Measurements from ENCODE around the gene GLI2.

Gene GLI2

DNA sequence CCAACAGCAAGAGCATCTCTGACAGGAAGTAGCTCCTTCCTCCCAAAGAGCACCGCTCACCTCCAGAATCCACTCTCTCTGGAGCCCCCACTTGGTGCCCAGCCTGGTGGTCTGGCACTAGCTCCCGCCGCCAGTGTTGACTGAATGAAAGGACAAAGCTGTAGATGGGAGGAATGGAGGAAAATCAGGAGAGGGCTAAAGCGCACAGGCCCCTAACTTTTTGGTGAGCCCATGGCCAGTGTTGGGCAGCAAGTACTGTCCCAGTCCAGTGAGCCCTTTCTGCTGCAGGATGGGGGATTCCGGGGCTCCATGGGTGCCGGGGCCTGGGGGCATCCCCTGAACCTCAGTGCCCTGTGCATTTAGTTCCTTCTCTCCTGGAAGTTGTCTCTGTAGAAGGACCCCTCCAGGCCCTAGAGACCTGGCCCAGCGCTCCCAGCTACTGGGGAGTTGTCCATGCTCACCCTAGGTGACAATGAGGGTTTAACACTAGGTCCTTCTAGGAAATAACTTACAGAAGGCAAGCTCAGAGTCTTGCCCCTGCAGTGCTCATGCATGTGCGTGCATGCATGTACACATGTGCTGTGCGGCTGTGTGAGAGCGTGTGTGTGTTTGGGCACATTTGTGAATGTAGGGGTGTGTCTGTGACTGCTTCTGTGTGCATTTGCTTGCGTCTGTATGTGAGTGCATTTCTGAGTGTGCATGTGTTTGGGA, 33.6 kb downstream of the GLI2 start:
- in situ Hi-C loops (cut with MboI; ENCODE audit: low sequenced_read_pairs) = no loop called here

DNA sequence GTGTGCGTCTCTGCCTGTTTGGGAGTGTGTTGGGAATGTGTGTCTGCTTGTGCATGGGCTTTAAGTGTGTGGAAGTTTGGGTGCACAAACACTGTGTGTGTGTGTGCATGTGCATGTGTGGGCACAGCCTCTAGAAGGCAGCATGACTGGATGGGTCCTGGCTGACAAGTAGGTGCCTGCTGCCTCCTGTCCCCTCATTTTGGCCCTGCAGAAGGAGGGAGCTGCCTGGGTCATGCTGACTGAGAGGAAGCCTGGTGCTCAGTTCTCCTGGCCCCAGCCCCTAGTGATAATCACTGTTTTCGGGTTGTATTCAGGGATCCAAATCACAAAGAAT, 34.1 kb downstream of the GLI2 start:
- in situ Hi-C loops (cut with MboI; ENCODE audit: low sequenced_read_pairs) = no loop called here

DNA sequence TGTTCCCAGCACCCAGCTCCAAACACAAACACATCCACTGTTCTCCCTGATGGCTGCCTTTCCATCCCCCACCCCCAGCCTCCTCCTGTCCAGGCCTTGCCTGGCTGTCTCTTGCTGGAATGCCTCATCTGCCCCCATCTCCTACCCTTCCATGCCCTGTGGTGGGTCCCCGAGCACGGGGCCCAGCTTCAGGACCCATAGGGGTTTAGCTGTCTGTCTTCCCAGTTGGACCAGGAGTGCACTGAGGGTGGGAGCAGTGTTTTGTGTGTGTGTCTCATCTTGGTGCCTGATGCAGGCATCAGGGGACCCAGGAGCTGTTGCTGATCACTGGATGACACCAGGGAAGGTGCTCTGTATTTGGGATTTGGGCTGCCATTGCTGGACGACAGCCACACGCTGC, 34.5 kb downstream of the GLI2 start:
- in situ Hi-C loops (cut with MboI; ENCODE audit: low sequenced_read_pairs) = no loop called here

DNA sequence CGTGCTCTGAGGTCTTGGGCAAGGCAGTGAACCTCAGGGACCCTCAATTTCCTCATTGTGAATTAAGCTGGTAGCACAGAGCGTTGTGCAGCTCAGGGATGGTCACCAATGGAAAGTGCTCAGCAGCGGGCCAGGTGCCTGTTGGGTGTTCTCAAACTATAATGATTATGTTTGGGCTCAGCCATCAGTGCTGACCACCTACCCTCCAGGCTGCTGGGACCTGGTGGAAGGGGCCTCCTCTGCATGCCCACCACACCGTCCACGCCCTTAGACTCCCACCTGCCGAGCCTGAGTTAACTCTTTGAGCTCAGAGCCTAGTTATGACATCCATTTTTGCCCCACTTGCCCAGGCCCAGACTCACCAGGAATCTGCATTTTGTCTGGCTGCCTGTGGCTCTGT, 35.0 kb downstream of the GLI2 start:
- in situ Hi-C loops (cut with MboI; ENCODE audit: low sequenced_read_pairs) = no loop called here

DNA sequence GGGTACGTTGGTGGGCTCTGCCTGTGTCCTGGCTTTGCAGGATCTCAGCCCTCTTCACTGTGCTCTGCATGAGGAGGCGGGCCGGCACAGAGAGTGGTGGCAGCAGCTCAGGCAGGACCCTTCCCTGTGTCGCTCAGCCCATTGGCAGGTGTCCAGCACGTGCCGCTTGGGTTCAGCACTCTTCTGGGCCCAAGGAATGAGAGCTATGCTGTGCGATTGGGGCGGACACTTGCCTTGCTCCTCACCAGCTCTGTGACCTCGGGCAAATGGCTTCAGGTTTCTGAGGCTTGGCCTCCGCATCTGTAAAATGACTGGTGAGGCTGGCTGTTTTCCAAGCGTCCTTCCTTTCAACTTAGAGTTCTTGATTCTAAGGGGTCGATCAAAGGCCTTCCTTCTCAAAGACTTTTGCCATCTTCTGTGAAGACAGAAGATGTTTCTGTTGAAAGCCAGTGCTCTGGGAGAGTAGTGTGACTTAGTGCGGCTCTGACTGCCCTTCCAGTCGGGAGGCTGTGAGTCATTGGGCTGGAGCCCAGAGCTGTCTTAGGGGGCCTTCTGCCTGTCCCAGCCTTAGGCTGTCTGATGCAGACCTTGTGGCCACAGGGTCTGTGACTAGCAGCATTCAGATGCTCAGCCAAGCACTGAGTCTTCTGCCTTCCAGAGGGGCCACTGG, 35.6 kb downstream of the GLI2 start:
- in situ Hi-C loops (cut with MboI; ENCODE audit: low sequenced_read_pairs) = no loop called here

DNA sequence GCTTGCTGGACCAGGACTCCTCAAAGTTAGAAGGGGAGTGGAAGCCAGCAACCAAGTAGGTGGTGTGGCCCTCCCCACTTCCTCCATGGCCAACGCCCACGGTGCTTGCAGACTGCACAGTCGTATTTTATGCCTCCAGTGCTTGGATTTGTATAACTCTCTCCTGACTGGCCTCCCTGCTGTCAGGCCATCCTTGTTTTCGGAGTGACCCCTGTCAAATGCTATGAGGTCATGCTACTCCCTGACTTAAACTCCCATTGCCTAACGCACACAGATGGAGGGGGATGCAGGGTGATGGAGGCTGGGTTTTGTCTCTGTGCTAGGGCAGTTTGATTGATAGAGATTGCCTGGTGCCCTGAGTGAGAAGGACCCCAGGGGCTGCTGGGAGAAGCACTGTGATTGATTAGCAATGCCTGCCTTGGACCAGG, 36.1 kb downstream of the GLI2 start:
- in situ Hi-C loops (cut with MboI; ENCODE audit: low sequenced_read_pairs) = no loop called here

DNA sequence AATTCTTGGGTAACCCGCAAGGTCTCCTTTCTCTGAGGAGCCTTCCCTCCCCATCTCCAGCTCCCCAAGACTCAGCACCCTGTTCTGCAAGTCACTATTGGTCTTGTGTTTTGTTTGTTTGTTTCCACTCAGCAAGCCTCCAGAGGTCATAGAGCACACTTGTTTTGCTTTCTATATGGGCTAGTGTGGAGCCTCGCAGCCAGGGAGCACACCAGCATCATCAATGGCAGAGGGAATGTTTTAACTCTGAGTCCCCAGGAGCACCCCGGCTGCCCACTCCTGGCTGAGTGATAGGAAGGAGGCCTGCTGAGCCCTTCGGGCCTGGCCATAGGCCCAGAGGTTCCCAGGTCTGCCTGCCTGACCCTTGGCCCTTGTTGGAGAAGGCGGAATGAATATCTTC, 36.6 kb downstream of the GLI2 start:
- in situ Hi-C loops (cut with MboI; ENCODE audit: low sequenced_read_pairs) = no loop called here

DNA sequence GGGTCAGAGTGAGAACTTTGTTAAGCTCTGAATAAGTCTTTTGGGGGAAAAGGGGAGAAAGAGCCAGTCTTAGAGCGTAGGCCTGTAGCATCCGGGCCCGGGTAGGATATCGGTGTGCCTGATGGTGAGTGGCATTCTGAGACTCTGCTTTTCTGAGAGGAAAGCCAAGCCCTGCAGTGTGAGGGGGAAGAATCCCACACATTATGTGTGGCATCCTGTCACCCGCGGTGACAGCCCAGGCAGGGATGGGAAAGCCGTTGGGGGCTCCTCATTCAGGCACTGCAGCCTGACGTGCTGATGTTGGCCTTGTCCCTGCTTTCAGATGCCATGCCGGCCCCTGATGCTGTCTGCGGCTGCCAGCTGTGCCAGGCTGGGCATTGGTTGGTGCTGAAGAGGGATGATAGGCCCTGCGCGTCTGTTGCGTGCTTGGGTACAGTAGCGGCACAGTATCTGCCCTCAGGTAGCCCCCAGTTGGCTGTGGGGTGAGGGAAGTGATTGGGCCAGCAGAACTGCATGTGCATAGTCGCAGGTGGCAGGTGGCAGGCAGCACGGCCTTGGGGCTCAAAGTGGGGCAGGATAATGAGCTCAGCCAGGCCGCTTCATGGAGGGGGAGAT, 37.6 kb downstream of the GLI2 start:
- in situ Hi-C loops (cut with MboI; ENCODE audit: low sequenced_read_pairs) = no loop called here

DNA sequence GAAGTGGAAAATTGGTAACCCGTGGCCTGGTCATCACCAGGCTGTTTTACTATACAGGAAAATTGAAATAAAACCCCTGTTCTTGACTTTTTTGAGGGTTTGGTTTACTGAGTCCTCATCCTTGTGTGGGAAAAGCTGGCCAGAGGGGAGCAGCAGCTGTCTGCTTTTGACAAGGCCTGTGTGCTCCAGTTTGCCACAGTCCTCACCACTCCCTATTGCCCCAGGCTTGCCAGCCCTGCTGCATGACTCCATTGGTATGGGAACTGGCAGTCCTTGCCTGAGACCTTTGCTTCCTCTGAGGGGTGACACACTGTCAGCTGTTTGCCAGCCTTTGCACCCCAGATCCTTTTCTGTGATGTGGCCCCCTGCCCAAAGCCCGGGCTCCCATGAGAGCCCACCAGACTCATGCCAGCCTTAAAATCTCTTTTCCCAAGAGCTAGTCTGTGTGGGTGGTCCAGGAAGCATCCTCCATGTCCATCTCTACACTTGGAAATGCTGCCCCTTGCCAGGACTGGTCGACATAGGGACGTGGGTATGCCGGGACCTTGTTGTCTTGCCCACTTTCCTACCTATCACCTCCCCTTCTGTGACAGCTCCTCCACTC, 39.0 kb downstream of the GLI2 start:
- in situ Hi-C loops (cut with MboI; ENCODE audit: low sequenced_read_pairs) = no loop called here

DNA sequence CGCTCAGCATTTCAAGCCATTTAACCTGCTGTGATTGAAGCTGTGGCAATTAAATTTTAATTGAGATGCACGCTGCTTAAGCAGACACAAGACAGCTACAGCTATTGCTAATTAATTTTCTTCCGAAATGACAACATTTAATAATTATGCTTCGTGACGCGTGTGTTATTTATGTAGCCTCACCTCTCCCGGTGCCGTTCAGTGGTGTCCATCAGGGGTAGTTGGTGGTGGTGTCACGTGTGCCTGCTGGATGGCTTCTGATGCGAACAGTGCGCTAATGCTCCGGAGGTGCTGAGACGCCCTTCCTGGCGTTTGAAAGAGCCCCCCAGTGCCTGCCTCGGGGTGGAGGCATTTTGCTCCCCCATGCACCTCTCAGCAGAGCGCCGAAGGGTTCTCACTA, 39.5 kb downstream of the GLI2 start:
- in situ Hi-C loops (cut with MboI; ENCODE audit: low sequenced_read_pairs) = no loop called here

DNA sequence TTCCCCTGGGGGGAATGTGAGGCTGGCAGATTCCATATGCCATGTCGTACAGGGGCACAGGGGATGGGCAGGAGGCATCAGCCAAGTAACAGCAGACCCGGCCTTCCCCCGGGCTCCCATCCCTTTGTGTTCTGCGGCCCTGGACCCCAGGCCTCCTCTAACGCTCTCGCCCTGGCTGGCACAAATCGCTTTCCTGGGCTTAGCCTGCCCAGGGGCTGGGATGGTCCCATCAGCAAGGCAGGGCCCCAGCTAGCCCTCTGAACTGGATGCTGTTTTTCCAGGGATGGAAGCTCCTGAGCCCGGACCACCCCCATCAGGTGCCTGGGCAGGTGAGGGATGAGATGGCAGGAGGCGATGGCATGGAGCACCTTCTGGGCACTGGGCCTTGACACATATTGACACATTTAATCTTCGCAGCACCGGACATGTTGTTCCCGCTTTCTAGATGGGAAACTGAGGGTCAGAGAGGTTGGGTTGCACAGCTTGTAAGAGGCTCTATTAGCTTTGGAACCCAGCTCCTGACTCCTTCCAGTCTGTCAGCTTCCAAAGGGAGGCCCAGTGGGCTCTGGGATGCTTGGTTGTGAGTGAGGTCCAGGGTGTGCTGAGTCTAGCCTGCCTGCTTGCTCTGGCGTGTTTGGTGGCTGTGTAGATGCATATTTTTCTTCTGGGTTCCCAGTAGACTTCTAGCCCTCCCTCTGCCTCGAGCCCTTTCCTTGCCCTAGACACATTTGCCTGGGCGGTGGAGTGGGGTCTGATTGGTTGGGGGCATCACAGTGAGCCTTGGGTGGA, 40.3 kb downstream of the GLI2 start:
- in situ Hi-C loops (cut with MboI; ENCODE audit: low sequenced_read_pairs) = no loop called here

DNA sequence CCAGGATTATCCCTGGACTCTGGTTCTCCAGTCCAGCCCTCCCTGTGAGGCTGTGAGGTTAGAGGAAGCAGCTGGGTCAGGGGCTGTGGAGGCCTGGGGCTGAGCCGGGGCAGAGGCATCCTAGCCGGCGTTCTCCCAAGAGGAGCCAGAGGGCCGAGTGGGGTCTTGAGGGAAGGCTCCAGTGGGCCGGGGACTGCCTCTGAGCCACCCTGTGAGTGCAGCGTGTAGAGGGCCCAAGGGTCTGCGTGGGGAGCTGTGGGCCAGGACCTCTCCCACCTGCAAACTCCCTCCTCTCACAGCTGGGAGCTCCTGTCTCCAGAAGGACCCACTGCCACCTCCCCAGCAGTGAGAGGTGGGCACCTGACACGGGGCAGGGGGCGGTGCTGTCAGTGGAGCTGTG, 41.0 kb downstream of the GLI2 start:
- in situ Hi-C loops (cut with MboI; ENCODE audit: low sequenced_read_pairs) = no loop called here

DNA sequence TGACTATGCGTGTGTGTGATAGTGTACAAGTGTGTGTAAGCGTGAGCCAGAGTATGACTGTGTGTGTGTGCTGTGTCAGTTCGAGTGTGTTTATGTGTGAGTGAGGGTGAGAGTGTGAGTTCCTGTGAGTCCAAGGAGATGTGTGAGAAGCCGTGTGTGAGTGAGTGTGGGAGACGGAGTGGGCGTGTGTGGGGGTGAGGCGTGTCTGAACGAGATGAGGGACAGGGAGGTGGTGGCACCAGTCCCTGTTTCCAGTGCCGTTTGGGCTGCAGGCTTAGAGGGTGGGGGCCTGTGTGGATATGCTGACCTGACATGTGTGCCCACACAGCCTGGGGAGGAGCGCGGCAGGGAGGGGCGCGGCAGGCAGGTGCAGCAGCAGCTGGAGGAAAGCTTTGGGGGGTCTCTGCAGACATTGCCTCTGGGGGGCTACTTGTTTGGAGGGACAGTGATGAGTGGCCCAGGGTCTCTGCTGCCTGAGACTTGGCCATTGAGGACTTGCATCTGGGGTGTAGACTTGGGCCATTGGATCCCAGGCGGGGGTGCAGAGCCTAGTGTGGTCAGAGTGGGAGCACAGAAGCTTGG, 41.6 kb downstream of the GLI2 start:
- in situ Hi-C loops (cut with MboI; ENCODE audit: low sequenced_read_pairs) = no loop called here

DNA sequence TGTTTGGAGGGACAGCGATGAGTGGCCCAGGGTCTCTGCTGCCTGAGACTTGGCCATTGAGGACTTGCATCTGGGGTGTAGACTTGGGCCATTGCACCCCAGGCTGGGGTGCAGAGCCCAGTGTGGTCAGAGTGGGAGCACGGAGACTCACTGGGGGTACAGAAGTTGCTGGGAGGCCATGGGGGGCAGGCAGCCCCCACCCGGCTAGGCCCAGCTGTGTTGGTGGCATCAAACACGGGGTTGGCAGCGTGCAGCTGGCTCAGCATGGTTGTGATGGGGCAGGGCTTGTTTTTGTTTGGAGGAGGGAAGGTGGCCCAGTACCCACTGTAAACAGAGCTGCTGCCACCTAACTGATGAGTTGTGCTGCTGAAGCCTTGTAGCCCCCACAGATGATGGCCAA, 42.1 kb downstream of the GLI2 start:
- in situ Hi-C loops (cut with MboI; ENCODE audit: low sequenced_read_pairs) = no loop called here

DNA sequence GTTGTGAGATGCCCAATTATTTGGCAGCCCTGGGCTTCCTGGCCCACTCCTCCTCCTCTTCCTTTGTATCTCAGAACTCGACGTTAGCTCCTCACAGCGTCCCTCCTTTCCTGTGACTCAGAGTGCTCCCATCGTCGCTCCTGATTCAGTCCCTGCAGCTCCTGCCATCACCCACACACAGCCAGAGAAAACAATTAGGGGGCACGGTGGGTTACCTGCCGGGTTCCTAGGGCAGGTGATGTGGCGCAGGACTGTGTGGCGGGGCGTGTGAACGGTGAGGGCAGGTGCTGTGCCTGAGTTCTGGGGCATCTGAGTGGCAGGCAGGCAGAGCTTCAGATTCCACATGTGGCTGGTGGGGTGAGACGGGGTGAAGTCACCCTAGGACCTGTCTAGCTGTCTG, 42.6 kb downstream of the GLI2 start:
- in situ Hi-C loops (cut with MboI; ENCODE audit: low sequenced_read_pairs) = no loop called here

DNA sequence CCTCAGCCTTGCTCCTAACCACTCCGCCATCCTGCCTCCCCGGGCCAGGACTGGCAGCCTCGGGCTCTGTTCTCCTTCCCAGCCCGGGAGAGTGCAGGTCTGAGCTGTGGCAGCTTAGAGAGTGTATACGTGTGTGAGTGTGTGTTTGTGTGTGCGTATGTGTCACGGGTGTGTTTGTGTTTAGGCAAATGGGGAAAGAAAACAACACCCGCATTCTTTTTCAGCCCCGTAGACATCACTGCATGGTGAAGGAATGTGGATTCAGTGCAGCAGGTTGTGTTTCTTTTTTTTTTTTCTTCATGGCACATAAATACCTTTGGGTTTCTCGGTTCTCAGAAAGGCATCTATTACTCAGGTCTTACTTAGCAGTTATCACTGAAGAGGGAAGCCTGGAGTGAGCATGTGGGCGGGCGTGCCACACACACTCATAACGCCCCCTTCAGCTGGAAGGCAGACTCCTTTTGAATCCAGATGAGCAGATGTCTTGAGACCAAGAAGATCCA, 44.2 kb downstream of the GLI2 start:
- in situ Hi-C loops (cut with MboI; ENCODE audit: low sequenced_read_pairs) = no loop called here

DNA sequence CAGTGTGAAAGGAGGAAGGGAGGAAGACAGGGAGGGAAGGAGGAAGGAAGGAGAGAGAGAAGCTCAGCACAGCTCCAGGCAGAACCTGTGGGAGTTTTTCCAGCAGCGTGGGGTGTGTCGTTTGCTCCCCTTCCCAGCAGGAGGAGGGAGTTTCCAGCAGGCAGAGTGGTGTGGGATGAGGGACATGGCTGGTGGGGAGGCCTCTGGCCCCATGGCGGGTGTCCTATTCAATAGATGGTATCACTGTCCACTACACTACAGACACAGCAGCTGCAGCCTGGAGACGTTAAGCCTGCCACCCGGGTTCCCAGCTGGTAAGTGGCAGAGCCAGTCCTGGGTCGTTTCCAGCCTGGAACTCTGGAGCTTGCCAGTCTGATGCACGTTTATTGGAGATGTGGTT, 44.7 kb downstream of the GLI2 start:
- in situ Hi-C loops (cut with MboI; ENCODE audit: low sequenced_read_pairs) = no loop called here

DNA sequence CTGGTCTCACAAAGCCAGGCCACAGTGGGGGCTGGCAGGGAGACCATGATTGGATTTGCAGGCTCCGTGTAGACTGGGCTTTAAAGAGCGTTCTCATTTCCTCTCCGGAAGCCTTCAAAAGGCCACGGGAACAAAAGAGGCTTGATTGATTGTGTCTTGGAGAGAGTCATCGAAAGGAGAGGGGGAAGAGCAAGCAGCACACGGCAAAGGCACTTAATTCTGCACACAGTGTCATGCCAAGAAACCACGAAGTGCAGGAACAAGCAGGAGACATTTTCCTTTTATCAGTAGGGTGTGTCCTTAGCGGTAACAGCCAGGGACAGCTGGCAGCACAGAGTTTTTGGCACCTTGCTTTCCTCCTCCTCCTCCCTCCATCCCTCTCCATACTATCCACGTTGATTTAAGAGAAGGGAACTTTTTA, 47.7 kb downstream of the GLI2 start:
- in situ Hi-C loops (cut with MboI; ENCODE audit: low sequenced_read_pairs) = no loop called here

DNA sequence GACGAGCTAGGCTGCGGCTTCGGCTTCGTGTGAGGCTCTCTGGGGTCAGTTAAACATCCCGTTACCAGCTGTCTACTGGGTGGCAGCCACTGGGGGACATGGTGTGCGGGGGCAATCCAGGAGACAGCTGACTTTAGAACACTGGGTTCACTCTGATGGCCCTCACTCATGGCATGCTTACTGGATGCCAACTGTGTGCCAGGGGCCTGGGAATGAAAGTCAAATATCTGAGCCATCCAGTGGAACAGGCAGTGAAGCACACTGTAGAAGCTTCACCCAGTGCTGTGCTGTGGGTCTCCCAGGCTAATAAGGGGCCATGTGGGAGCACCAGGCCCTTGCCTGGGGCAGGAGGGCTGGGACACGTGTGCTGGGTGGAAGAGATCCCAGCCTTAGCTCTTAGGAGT, 48.3 kb downstream of the GLI2 start:
- in situ Hi-C loops (cut with MboI; ENCODE audit: low sequenced_read_pairs) = no loop called here

Measured in HL-60/S4 (cell line).